ENCODE measurements around the gene GALNTL6. TPM values are rescaled to one million over a fixed set of nuclear protein-coding genes. Genes with fewer than 3 reads are reported as not detected.

GALNTL6 gene
- total RNA-seq, 2 donors from 2014 or later: 0.19 to 0.20 TPM

DNA sequence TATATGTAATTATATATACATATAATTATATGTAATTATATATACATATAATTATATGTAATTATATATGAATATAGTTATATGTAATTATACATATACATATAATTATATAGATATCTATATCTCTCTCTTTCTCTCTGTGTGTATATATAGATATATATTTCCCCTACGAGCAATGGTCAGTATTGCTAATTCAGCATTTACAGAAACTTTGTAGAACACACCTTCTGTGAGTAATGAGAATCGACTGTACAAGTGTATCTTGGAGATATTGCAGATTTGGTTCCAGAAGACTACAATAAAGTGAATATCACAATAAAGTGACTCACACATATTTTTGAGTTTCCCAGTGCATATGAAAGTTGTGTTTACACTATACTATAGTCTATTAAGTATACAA lies 33.7 kb downstream of the GALNTL6 start:
- no peaks in the 10 kb centered on the region for H3K9me3 ChIP-seq
- no peaks in the 10 kb centered on the region for H3K36me3 ChIP-seq
- DNase-seq: no peak
- H3K9ac ChIP-seq (ENCODE audit: low read depth in 2 of 2, low read length in 2 of 2): no peak overlapping the region
- intact Hi-C loops (cut with DNase I): loop anchor here (10.0 kb wide), 2 partner anchors 188 to 988 kb away; no protein-coding TSS in a partner anchor
- H3K4me3 ChIP-seq: no peak overlapping the region
- H3K27me3 ChIP-seq: no peaks in the 10 kb centered on the region
- no peak for TF ChIP-seq CTCF (IDR thresholded peaks at IDR 0.05)
- H3K27ac ChIP-seq: no peak overlapping the region
- H3K4me1 ChIP-seq: no peaks in the 10 kb centered on the region

GRCh38 chr4:171847751-171848150 lies 34.5 kb downstream of the GALNTL6 start:
- DNase-seq: no peak
- TF ChIP-seq CTCF (IDR thresholded peaks at IDR 0.05): no peak
- Histone ChIP-seq H3K4me1 (no peaks in the 10 kb centered on the region), H3K36me3 (no peaks in the 10 kb centered on the region), H3K27me3 (no peaks in the 10 kb centered on the region), H3K27ac (no peak overlapping the region), H3K9ac (ENCODE audit: low read depth in 2 of 2, low read length in 2 of 2) (no peak overlapping the region), H3K9me3 (no peaks in the 10 kb centered on the region), H3K4me3 (no peak overlapping the region)
- intact Hi-C loops (cut with DNase I): loop anchor here (10.0 kb wide), 2 partner anchors 187 to 987 kb away; no protein-coding TSS in a partner anchor

GRCh38 chr4:171849686-171850222 lies 36.5 kb downstream of the GALNTL6 start:
- no peak overlapping the region for H3K27ac ChIP-seq
- no peak for TF ChIP-seq CTCF (IDR thresholded peaks at IDR 0.05)
- intact Hi-C loops (cut with DNase I): loop anchor here (10.0 kb wide), 2 partner anchors 185 to 985 kb away; no protein-coding TSS in a partner anchor
- no peak overlapping the region for H3K9ac ChIP-seq (ENCODE audit: low read depth in 2 of 2, low read length in 2 of 2)
- H3K36me3 ChIP-seq: no peaks in the 10 kb centered on the region
- H3K4me1 ChIP-seq: no peaks in the 10 kb centered on the region
- H3K4me3 ChIP-seq: no peak overlapping the region
- no peaks in the 10 kb centered on the region for H3K9me3 ChIP-seq
- no peaks in the 10 kb centered on the region for H3K27me3 ChIP-seq
- DNase-seq: no peak

- Histone ChIP-seq H3K27me3 (no peaks in the 10 kb centered on the region), H3K9me3 (no peaks in the 10 kb centered on the region), H3K4me3 (no peak overlapping the region), H3K27ac (no peak overlapping the region), H3K4me1 (no peaks in the 10 kb centered on the region), H3K36me3 (no peaks in the 10 kb centered on the region), H3K9ac (ENCODE audit: low read depth in 2 of 2, low read length in 2 of 2) (no peak overlapping the region)
- TF ChIP-seq CTCF (IDR thresholded peaks at IDR 0.05): no peak
- intact Hi-C loops (cut with DNase I): no loop called here
- DNase-seq: no peak
Measured at GRCh38 chr4:171851295-171851694, 38.1 kb downstream of the GALNTL6 start.

DNA sequence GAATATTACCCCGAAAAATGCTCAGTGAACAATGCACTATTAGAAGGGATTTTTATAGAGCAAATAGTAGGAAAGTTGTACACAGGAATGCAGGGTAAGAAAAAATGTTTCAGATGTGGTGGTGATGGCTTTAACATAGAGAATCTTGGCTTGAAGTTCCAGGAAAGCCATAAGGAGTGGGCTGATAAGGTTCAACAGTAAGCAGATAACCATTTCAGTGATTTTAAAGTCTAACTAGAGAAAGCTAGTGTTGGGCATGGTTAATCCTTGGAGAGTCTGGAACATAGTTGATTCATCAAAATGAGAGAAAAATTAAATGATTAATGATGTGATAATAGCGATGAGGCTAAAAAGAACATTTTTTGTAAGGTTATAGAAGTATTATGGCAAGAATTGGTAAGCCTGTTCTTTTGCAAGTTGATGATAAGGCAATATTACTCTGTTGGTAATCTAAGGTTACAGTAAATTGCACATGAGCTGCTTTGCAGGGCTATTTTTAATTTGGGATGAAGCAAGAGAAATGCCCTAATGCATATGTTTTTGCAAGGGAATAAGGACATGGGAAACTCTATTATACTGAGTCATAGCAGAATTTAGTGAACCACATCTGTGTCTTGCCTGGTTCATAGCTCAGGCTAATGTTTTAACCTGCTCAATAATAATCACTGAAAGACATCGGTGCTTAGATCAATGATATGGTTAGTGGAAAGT lies 44.3 kb downstream of the GALNTL6 start:
- Histone ChIP-seq H3K27me3 (no peaks in the 10 kb centered on the region), H3K9ac (ENCODE audit: low read depth in 2 of 2, low read length in 2 of 2) (no peak overlapping the region), H3K4me1 (no peaks in the 10 kb centered on the region), H3K9me3 (no peaks in the 10 kb centered on the region), H3K27ac (no peak overlapping the region), H3K36me3 (no peaks in the 10 kb centered on the region), H3K4me3 (no peak overlapping the region)
- no peak for DNase-seq
- TF ChIP-seq CTCF (IDR thresholded peaks at IDR 0.05): no peak
- intact Hi-C loops (cut with DNase I): no loop called here
